Nephron (organoid): Measurements from ENCODE around the gene HDC.

ENCODE experiments used
- H3K27ac Mint-ChIP-seq, 3 experiments: 2 replicates each; pipeline ENCODE4 v1.8.0; 2020; ENCODE audit warnings: mixed read lengths in 3 of 3, mild to moderate bottlenecking in 2 of 3, moderate library complexity in 1 of 3
- H3K27me3 Mint-ChIP-seq: 2 replicates; pipeline ENCODE4 v1.8.0; 2021; ENCODE audit warnings: low read depth, mild to moderate bottlenecking, moderate library complexity, mixed read lengths
- H3K36me3 Mint-ChIP-seq: 2 replicates; pipeline ENCODE4 v1.8.0; 2020; ENCODE audit warnings: low read depth, mixed read lengths
- H3K4me1 Mint-ChIP-seq: 2 replicates; pipeline ENCODE4 v1.8.0; 2020; ENCODE audit warnings: mixed read lengths
- H3K4me3 Mint-ChIP-seq, 3 experiments: 2 replicates each; pipeline ENCODE4 v1.8.0; 2020; ENCODE audit warnings: mild to moderate bottlenecking in 3 of 3, mixed read lengths in 3 of 3, moderate library complexity in 2 of 3
- H3K9me3 Mint-ChIP-seq: 2 replicates; pipeline ENCODE4 v1.8.0; 2020; ENCODE audit warnings: mixed read lengths
- TF ChIP-seq, protein P1 (sequence below), 3 experiments: fragments of 200-600 bp; sonication (generic); IDR thresholded peaks; one replicate each; pipeline ENCODE4 v1.5.0; 2021; ENCODE audit warnings: antibody characterized with exemption in 3 of 3; ENCODE audit not compliant: unreplicated experiment in 3 of 3

HDC gene

DNA sequence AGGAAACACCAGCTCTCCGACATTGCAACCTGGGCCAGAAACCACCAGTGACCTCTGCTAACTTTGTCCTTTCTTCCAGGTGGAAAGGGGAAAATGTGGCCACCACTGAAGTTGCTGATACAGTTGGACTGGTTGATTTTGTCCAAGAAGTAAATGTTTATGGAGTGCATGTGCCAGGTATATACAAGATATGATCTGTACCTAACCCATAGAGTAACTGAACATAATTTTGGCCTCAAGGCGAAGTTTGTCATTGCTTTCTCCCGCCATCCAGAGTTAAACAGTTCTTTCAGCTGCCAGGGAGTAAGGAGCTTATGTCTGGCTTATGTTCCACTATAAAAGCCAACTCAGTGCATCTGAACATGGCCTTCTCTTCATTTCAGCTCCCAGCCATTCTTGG, 36.7 kb downstream of the HDC start:
- Mint-ChIP-seq H3K9me3 (no peaks in the 10 kb centered on the region), H3K36me3 (no peaks in the 10 kb centered on the region), H3K27me3 (no peaks in the 10 kb centered on the region), H3K4me3 (no peak overlapping the region), H3K4me1 (no peaks in the 10 kb centered on the region), H3K27ac (no peak overlapping the region)
- TF ChIP-seq, protein P1, sequence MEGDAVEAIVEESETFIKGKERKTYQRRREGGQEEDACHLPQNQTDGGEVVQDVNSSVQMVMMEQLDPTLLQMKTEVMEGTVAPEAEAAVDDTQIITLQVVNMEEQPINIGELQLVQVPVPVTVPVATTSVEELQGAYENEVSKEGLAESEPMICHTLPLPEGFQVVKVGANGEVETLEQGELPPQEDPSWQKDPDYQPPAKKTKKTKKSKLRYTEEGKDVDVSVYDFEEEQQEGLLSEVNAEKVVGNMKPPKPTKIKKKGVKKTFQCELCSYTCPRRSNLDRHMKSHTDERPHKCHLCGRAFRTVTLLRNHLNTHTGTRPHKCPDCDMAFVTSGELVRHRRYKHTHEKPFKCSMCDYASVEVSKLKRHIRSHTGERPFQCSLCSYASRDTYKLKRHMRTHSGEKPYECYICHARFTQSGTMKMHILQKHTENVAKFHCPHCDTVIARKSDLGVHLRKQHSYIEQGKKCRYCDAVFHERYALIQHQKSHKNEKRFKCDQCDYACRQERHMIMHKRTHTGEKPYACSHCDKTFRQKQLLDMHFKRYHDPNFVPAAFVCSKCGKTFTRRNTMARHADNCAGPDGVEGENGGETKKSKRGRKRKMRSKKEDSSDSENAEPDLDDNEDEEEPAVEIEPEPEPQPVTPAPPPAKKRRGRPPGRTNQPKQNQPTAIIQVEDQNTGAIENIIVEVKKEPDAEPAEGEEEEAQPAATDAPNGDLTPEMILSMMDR (IDR thresholded peaks at IDR 0.05; ENCODE audit: unreplicated experiment in 3 of 3) = no peak

DNA sequence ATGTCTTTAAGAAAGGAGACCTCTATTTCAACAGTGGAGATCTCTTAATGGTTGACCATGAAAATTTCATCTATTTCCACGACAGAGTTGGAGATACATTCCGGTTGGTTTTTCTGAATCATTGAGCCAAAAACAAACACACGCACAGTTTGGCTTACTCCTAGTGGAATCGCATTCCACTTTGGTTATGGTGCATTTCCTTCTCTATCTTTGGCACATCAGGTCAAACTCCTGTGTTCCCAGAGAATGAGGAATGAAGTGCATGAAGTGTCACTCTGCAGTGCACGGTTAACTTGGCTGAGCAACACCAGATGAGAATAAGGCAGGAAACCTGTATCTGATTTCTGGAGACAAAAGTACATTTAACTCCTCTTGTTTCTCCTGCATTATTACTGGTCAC, 38.5 kb downstream of the HDC start:
- H3K9me3 Mint-ChIP-seq = no peaks in the 10 kb centered on the region
- H3K4me1 Mint-ChIP-seq = no peaks in the 10 kb centered on the region
- no peaks in the 10 kb centered on the region for H3K27me3 Mint-ChIP-seq
- TF ChIP-seq, protein P1 (IDR thresholded peaks at IDR 0.05; ENCODE audit: unreplicated experiment in 3 of 3) = no peak
- no peaks in the 10 kb centered on the region for H3K36me3 Mint-ChIP-seq
- no peak overlapping the region for H3K4me3 Mint-ChIP-seq
- H3K27ac Mint-ChIP-seq = no peak overlapping the region

DNA sequence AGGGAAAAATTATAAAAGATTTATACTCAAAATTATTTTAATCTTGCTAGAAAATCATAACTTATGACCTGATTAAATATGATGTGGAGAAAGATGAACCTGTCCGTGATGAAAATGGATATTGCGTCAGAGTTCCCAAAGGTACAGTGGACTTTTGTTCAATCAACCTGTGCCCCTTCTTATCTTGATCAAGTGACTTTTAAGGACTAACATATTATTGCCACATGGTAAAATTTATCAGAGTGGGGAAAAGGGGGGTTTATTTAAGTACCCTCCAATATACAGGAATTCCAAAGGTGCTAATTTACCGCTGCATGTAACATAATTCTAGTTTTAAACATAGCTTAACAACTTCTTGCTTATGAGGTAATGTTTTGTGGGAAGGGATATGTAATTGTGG, 39.6 kb downstream of the HDC start:
- H3K27ac Mint-ChIP-seq = no peak overlapping the region
- H3K9me3 Mint-ChIP-seq = no peaks in the 10 kb centered on the region
- no peaks in the 10 kb centered on the region for H3K4me1 Mint-ChIP-seq
- no peaks in the 10 kb centered on the region for H3K36me3 Mint-ChIP-seq
- no peak overlapping the region for H3K4me3 Mint-ChIP-seq
- TF ChIP-seq, protein P1 (IDR thresholded peaks at IDR 0.05; ENCODE audit: unreplicated experiment in 3 of 3) = no peak
- H3K27me3 Mint-ChIP-seq = no peaks in the 10 kb centered on the region

DNA sequence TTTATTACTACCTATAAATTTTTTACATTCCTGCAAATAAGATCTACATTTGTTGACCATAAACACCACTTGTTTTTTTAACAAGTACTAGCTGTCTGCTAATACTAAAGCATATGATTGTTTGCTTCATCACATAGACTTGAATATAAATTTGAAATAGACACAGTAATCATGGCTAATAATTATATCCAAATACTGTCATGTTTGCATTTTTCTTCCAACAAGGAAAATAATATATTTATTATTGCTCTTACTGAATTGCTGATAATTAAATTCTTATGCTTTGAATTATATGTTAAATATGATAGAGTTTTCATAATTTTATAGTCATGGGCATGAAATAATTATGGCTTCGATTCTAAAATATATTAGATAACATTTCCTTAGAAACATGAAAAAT, 40.5 kb downstream of the HDC start:
- H3K4me3 Mint-ChIP-seq = no peak overlapping the region
- H3K27ac Mint-ChIP-seq = no peak overlapping the region
- no peaks in the 10 kb centered on the region for H3K27me3 Mint-ChIP-seq
- no peaks in the 10 kb centered on the region for H3K36me3 Mint-ChIP-seq
- H3K4me1 Mint-ChIP-seq = no peaks in the 10 kb centered on the region
- TF ChIP-seq, protein P1 (IDR thresholded peaks at IDR 0.05; ENCODE audit: unreplicated experiment in 3 of 3) = no peak
- H3K9me3 Mint-ChIP-seq = no peaks in the 10 kb centered on the region

DNA sequence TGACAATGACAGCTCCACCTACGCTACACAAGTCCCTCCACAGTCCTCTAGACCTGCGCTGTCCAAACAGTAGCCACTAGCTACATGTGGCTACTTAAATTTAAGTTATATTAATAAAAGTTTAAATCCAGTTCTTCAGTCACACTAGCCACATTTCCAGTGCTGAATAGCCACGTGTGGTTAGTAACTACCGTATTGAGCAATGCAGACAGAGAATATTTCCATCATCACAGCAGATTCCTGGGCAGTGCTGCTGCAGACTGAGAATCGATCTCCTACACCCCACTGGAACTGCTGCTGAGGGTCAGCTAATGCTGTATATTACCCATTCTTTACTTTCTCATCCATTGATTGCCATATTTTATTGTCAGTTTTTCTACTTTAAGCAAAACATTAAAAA, 40.9 kb downstream of the HDC start:
- H3K4me3 Mint-ChIP-seq = no peak overlapping the region
- H3K27me3 Mint-ChIP-seq = no peaks in the 10 kb centered on the region
- no peaks in the 10 kb centered on the region for H3K36me3 Mint-ChIP-seq
- no peaks in the 10 kb centered on the region for H3K9me3 Mint-ChIP-seq
- TF ChIP-seq, protein P1 (IDR thresholded peaks at IDR 0.05; ENCODE audit: unreplicated experiment in 3 of 3) = no peak
- no peak overlapping the region for H3K27ac Mint-ChIP-seq
- H3K4me1 Mint-ChIP-seq = no peaks in the 10 kb centered on the region

DNA sequence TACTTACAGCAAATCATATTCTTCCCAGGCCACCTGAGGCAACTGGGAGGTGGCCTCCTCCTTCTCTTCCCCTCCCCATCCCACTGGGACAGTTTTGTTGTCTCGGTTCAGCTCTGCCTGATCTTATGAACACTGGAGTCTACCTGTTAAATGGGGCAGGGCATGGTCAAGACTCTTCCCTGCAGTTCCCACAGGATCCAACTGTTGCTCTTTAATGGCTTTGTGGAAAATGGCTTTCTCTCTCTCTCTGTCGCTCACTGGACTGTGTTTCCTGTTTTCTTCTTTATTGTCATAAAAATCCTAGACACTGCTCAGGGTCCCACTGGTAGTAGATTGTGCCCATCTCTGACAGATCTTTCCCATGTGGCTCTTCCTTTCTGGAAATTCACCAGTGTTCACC, 43.3 kb downstream of the HDC start:
- no peak overlapping the region for H3K27ac Mint-ChIP-seq
- H3K27me3 Mint-ChIP-seq = peaks cover 3% of the 10 kb centered on the region
- TF ChIP-seq, protein P1 (IDR thresholded peaks at IDR 0.05; ENCODE audit: unreplicated experiment in 3 of 3) = no peak
- H3K4me1 Mint-ChIP-seq = no peaks in the 10 kb centered on the region
- no peak overlapping the region for H3K4me3 Mint-ChIP-seq
- no peaks in the 10 kb centered on the region for H3K36me3 Mint-ChIP-seq
- H3K9me3 Mint-ChIP-seq = no peaks in the 10 kb centered on the region
